H1 (cell line): ENCODE results near the gene SLC6A8. TPM values are rescaled to one million over a fixed set of nuclear protein-coding genes. Genes with fewer than 3 reads are reported as not detected.

Source experiments
- ATF3 ChIP-seq: IDR thresholded peaks from 2 replicates; pipeline ENCODE4 v1.6.1; 2011; ENCODE audit warnings: low read depth, mild to moderate bottlenecking, low read length; ENCODE audit not compliant: insufficient read depth
- CHD7 ChIP-seq: fragments of 300-600 bp; sonication (generic); IDR thresholded peaks from 2 replicates; pipeline ENCODE4 v1.7.1; 2012; ENCODE audit warnings: low read length, moderate library complexity, mild to moderate bottlenecking, inconsistent platforms; ENCODE audit not compliant: insufficient replicate concordance
- CTCF ChIP-seq, 3 experiments: IDR thresholded peaks; 1 replicate in 2 of 3; 2 replicates in 1 of 3; pipeline versions ENCODE4 v1.5.1 to v1.6.1; 2011; ENCODE audit warnings: low read length in 3 of 3, mild to moderate bottlenecking in 3 of 3, inconsistent platforms in 2 of 3, low read depth in 1 of 3, moderate library complexity in 1 of 3; ENCODE audit not compliant: insufficient read depth in 1 of 3; ENCODE audit errors: control extremely low read depth in 1 of 3
- RAD21 ChIP-seq, 2 experiments: IDR thresholded peaks in 1 of 2; conservative IDR thresholded peaks in 1 of 2; 2 replicates each; pipeline ENCODE4 v1.6.1; 2011; ENCODE audit warnings: low read depth in 2 of 2, low read length in 2 of 2, improper control_type of control experiment in 1 of 2, inconsistent platforms in 1 of 2, mild to moderate bottlenecking in 1 of 2, moderate library complexity in 1 of 2
- RFX5 ChIP-seq: IDR thresholded peaks from 2 replicates; pipeline ENCODE4 v1.6.1; 2011; ENCODE audit warnings: low read depth, low read length, improper control_type of control experiment, borderline replicate concordance
- polyA plus RNA-seq, 7 experiments: library from polyadenylated mRNA; depleted of rRNA in 3 of 7; stranded (reverse) in 5 of 7; unstranded in 2 of 7; fragments of >200 nt in 5 of 7; fragments of 200-250 nt in 2 of 7; gene quantifications; 1 replicate in 5 of 7; 2 replicates in 1 of 7; 4 replicates in 1 of 7; pipeline versions ENCODE4 v1.2.1 to v1.2.3, GENCODE V29; 2011 to 2013; ENCODE audit warnings: missing spikeins in 2 of 7, mixed read lengths in 2 of 7
- total RNA-seq: library from RNA; stranded (reverse); fragmentation: NEBNext Ultra II Directional; extraction: Animal tissue kit (Norgen Biotek cat#: 25700); gene quantifications from 2 replicates; pipeline ENCODE4 v1.2.1, GENCODE V29; 2021

SLC6A8 gene
- total and polyA plus RNA-seq, 2 of the 8 experiments (the other 6 are each of a cell fraction or from before 2014, with no cell fraction given), result 87.7 to 94.7 TPM

DNA sequence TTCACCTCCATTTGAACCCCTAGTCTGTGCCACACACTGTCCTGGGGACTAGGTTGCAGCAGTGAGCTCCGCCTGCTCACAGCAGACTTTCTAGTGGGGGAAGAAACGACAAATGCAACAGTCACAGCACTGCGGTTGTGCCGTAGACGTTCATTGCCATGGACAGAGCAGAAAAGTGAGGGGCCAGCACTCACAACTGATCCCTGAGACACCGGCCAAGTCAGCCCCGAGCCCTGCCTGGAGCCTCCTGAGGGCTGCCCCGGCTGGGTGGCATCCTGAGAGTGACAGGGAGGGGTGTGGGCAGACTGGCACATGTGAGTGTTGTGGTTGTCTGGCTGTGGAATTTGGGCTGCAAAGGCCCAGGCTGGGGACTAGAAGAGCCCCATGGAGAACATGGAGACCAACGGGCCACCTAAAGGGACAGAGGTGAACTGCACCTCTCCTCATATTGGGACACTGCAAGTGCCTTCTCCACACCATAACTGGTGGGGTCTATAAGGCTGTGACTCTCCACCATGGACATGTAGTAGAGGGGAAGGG, 36.1 kb upstream of the SLC6A8 start (continued):
- no peak for TF ChIP-seq CHD7
- peak in 1 of 2 experiments; percentile 4; a peak in 1 of 4 replicates for TF ChIP-seq RAD21 (IDR thresholded peaks at IDR 0.05 in 1 of 2, conservative IDR thresholded peaks at IDR 0.05 in 1 of 2; ENCODE audit: low read depth in 2 of 2, low read length in 2 of 2)
- no peak for TF ChIP-seq RFX5
- no peak for TF ChIP-seq ATF3
- TF ChIP-seq CTCF (IDR thresholded peaks at IDR 0.05; ENCODE audit: control extremely low read depth in 1 of 3, insufficient read depth in 1 of 3, low read depth in 1 of 3, low read length in 3 of 3), result peak in 2 of 3 experiments; percentile 16 to 51; a peak in 2 of 4 replicates
